ENCODE measurements around the gene DUXB.

Gene DUXB

GRCh38 chr16:75733305-75734211 lies 32.3 kb upstream of the DUXB start:
- peak; percentile 86 for DNase-seq (ENCODE audit: low read depth)
- TF ChIP-seq, protein P1, sequence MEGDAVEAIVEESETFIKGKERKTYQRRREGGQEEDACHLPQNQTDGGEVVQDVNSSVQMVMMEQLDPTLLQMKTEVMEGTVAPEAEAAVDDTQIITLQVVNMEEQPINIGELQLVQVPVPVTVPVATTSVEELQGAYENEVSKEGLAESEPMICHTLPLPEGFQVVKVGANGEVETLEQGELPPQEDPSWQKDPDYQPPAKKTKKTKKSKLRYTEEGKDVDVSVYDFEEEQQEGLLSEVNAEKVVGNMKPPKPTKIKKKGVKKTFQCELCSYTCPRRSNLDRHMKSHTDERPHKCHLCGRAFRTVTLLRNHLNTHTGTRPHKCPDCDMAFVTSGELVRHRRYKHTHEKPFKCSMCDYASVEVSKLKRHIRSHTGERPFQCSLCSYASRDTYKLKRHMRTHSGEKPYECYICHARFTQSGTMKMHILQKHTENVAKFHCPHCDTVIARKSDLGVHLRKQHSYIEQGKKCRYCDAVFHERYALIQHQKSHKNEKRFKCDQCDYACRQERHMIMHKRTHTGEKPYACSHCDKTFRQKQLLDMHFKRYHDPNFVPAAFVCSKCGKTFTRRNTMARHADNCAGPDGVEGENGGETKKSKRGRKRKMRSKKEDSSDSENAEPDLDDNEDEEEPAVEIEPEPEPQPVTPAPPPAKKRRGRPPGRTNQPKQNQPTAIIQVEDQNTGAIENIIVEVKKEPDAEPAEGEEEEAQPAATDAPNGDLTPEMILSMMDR (conservative IDR thresholded peaks at IDR 0.05; ENCODE audit: low read length): no peak
- H3K4me3 ChIP-seq (ENCODE audit: low read length): no peak overlapping the region

DNA sequence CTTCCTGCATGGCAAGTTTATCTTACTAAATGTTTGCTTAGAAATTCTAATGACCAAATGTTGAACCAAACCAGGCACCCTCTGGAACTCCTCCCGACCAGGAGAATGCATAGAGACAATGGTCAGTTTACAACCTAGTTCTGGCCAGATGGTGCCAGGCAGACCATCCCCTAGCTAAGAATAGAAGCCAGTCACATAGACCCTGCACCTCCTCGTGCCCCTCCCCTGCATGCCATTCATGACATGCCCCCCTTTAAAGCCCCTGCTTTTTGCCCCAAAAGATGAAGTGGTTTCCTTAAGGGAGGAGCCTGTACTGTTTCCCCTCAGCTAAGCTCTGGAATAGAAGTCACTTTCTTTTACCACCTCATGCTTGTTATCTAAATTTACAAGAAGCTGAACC lies 31.6 kb upstream of the DUXB start:
- H3K4me3 ChIP-seq (ENCODE audit: low read length): no peak overlapping the region
- DNase-seq (ENCODE audit: low read depth): no peak
- TF ChIP-seq, protein P1 (conservative IDR thresholded peaks at IDR 0.05; ENCODE audit: low read length): no peak

DNA sequence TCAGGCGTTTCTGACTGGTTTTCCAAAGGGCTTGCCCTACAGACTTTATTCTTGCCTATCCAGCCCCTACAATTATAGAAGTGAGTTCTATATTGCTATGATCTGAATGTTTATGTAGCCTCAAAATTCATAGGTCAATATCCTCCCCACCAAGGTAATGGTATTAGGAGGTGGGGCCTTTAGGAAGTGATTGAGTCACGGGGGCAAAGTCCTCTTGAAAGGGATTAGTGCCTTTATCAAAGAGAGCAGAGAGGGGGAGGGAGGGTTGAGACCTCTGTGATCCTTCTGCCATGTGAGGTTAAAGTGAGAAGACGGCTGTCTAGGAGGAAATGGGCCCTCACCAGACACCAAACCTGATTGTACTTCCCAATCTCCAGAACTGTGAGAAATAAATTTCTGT lies 26.0 kb upstream of the DUXB start:
- TF ChIP-seq, protein P1 (conservative IDR thresholded peaks at IDR 0.05; ENCODE audit: low read length): no peak
- DNase-seq (ENCODE audit: low read depth): no peak

DNA sequence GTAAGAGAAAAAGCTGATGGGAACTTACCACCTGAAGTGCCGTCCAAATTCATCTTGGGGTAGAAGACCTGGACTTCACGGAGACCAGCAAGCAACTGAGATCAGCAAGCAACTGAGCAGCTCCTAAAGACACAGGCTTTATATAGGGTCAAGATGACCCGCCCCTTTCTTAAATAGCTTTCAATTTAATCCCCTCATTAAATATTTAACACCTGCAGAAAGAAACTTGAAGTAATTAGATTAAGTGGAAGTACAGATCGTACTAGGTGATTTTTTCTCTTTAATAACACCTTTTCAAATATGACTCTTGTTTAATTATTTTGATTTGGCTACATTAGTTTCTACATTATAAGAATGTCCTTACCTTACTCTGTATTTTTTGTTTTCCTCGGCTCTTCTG lies 25.1 kb upstream of the DUXB start, which contains the start of gene CPHXL:
TSS of gene CPHXL (minus strand) at position 101 of the 400 bp plus-strand sequence. CDS start at position 53, 48 bp downstream.
- DNase-seq (ENCODE audit: low read depth): no peak
- TF ChIP-seq, protein P1 (conservative IDR thresholded peaks at IDR 0.05; ENCODE audit: low read length): no peak
- no peak within 1 kb of the TSS for H3K4me3 ChIP-seq (ENCODE audit: low read length)

More for the DNA sequence above, 26.0 kb upstream of the DUXB start:
- no peak overlapping the region for H3K4me3 ChIP-seq (ENCODE audit: low read length)

DNA sequence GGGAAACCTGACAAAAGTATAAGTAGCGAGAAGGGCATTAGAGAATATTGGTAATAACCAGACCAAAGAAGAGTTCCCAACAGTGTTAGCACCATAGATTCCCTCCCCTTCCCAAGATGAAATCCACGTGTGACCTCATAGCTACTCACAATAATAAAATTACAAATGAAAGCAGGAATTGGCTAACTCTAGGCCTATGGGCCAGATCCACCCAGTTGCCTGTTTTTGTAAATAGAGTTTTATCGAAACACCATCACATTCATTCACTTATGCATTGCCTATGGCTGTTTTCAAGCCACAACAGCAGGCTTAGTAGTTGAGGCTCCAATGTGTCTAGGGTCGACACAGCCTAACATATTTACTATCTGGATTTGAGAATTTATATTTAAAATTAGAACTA lies 17.2 kb upstream of the DUXB start:
- H3K4me3 ChIP-seq (ENCODE audit: low read length): no peak overlapping the region
- TF ChIP-seq, protein P1 (conservative IDR thresholded peaks at IDR 0.05; ENCODE audit: low read length): no peak
- DNase-seq (ENCODE audit: low read depth): no peak

- no peak overlapping the region for H3K4me3 ChIP-seq (ENCODE audit: low read length)
- TF ChIP-seq, protein P1 (conservative IDR thresholded peaks at IDR 0.05; ENCODE audit: low read length): no peak
- no peak for DNase-seq (ENCODE audit: low read depth)
Measured at GRCh38 chr16:75714661-75715060, 13.4 kb upstream of the DUXB start.

DNA sequence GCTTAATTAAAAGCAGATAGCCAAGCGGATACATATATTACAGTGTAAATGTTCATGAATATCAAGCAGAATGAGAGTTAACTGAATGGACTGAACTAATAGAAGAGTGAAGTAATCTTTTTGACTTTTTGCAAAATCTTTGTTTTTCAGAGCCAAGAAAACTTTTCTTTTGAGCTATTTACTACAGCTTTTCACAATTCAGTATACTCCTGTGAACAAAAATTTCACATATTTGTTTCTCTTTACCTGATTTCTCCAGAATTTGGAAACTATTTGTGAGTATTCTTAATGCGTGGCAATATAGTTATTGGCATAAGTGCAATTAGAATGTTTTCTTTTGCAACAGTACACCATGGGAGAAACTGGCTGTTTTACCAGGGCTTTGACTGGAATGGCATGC lies 9.1 kb upstream of the DUXB start:
- DNase-seq (ENCODE audit: low read depth): no peak
- no peak overlapping the region for H3K4me3 ChIP-seq (ENCODE audit: low read length)
- TF ChIP-seq, protein P1 (conservative IDR thresholded peaks at IDR 0.05; ENCODE audit: low read length): no peak

All from AG10803 (cell line).